Left forelimb (tissue), 1 donor: ENCODE data around the gene PITHD1.
A peak's percentile ranks its signal among the peaks of the same experiment; 100 is the strongest.
"Not testable (repeated sequence)": the region's sequence is repeated elsewhere in the genome, so short reads cannot be mapped to it uniquely, and the experiment has no call there.

Experiments
- DNase-seq: peaks from one replicate; pipeline ENCODE4 v3.0.0-alpha.2; 2018; ENCODE audit warnings: low spot score

PITHD1 gene

GRCh38 chr1:23799255-23799569, 21.0 kb downstream of the PITHD1 start:
- DNase-seq, result no peak

- no peak for DNase-seq
Observed at GRCh38 chr1:23799570-23800399, 21.6 kb downstream of the PITHD1 start.

DNA sequence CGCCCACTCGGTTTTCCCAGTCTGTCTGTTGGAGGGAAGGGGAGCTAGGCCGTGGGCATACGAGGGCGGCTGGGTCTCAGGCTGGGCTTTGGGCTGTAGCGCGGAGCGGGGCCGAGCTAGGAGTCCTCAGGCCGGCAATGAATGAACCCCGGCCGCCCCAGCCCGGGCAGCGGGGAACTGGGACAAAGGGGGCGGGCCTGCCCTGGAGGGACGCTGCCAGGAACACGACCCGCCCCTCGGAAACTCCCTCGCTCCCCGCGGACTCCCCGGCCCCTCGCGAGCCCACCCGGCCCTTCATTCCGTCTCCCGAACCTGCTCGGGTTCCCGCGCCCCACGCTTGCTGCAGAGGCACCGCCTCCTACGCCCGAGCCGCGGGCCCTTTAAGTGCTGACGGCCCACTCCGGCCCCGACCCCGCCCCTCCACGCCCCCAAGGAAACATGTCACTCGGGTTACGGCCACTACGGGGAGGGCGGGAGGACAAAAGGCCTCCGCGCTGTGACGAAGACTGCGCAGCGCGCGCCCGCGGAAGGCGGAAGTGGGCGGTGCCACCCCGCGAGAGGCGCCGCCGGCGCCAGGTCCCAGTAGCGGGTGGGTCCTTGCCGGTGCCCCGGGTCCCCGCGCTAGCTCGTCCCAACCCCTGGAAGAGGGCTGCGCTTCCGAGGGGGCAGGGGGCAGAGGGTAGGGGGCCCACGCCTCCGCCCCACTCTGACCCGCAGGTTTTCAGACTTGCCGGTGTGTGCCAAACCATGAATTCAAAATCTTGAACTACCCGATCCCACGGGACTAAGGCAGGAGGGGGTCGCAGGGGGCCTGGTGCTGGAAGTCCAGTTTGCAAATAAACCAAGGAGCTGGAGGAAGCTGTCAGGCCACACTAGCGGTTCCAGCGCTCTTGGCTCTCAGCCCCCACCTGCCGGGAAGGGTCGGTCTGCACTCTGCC, 22.5 kb downstream of the PITHD1 start, which contains the start of gene GALE:
Gene GALE (minus strand): TSS at position 355 of the 938 bp plus-strand sequence. CDS start 1,747 bp downstream, outside the sequence.
- peak; percentile 98 for DNase-seq

DNA sequence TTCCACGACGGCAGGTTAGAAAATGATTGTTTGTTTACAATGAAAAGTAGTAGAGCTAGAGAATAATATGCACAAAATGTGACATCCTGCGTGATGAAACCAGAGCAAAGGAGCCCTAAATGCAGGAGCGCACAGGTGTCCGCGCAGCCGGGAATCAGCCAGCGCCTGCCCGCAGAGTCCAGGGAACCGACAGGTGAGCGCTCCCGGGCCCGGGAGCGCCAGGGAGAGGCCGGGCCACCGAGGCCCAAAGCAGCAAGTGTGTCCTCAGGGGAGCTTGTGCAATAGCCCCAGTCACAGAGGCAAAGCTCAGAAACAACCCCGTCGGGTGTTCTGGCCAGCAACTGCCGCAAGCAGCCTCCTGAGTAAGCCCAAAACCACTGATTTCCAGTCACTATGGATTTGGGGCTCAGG, 23.1 kb downstream of the PITHD1 start:
- no peak for DNase-seq

DNA sequence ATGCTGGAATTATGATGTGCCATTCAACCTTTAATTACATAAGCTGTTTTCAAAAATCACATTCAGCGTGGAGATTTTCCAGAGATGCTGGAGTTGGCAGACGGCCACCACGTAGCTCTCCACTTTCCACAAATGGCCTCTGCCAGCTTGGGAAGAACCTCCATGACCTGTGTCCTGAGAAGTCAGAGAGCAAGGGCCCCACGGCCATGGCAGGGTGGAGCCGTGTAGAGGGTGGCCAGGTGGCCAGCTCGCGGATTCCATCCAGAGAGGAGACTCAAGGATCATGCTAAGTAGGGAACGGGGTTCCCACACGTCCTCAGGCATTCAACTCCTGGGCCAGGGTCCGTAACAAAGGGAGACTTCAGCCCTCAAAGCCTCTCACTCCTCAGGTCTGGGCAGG, 23.7 kb downstream of the PITHD1 start:
- DNase-seq, result no peak

DNA sequence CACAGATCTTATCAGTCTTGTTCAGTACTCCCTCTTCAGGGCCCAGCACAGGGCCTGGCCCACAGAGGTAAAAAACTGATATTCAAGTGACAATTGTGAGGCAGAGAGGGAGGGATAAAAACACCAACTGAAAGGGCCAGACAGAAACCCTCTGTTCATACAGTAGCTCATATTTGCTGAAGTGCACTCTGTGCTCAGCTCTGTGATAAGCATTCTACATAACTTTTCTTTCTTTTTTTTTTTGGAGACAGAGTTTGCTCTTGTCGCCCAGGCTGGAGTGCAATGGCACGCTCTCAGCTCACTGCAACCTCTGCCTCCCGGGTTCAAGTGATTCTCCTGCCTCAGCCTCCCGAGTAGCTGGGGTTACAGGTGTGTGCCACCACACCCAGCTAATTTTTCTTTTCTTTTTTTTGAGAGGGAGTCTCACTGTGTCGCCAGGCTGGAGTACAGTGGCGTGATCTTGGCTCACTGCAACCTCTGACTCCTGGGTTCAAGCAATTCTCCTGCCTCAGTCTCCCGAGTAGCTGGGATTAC, 24.7 kb downstream of the PITHD1 start:
- DNase-seq, result not testable (repeated sequence)

- DNase-seq, result no peak
Observed at GRCh38 chr1:23803674-23804073, 25.5 kb downstream of the PITHD1 start.

- DNase-seq, result no peak
Observed at GRCh38 chr1:23804183-23804835, 26.1 kb downstream of the PITHD1 start.

DNA sequence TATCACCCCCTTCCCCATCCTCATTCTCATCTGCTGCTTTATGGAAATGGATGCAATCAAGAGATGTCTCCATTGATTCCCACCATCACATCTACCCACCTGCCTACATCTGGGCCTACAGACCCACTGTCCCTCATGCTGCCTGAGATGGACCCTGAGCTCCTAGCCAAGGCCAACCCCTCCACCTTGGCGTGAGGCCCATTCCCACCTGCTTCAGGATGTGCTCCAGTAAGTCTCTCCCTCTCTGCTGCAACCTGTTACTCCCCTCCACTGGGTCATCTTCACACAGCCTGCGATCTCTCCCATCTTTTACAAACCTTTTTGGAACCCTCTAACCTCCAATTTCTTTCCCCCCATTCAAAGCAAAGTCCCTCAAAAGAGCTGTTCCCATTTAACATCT, 26.8 kb downstream of the PITHD1 start:
- no peak for DNase-seq

DNA sequence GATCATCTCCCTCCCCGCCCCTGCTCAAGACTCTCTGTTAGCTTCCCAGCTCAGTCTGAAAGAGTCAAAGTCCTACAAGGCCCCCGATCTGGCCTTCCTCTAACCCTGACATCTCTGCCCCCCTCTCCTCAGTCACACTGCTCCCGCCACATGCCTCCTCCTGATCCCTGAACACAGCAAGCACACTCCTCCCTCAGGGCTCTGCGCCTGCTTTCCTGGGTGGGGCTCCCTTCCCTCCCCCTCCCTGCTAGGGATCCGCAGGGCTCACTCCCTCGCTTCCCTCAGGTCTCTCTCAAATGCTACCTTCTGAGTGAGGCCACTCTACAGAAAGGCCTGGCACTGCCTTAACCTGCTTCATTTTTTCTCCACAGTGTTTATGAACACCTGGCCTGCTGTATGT, 28.1 kb downstream of the PITHD1 start:
- no peak for DNase-seq

GRCh38 chr1:23807453-23807852, 29.2 kb downstream of the PITHD1 start:
- no peak for DNase-seq

GRCh38 chr1:23809751-23810171, 31.5 kb downstream of the PITHD1 start:
- DNase-seq, result no peak

GRCh38 chr1:23810818-23811540, 32.8 kb downstream of the PITHD1 start:
- DNase-seq, result no peak

DNA sequence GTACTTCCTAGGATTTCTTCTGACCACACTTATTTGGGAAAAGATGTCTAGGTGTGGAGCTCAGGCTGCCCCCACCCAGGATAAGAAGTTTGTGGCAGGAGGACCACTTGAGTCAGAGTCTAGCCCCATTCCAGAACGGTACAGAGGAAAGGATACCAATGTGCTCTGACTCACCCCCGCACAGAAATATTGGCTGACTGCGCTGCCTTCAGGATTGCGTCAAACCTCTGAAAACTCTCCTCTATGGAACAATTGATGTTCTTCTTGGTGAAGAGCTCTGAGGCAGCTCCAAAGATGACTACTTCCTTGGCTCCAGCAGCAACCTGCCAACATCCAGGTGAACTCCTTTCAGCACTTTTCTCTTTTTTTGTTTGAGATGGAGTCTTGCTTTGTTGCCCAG, 35.8 kb downstream of the PITHD1 start:
- no peak for DNase-seq

GRCh38 chr1:23816361-23816760, 38.1 kb downstream of the PITHD1 start:
- no peak for DNase-seq

- no peak for DNase-seq
Observed at GRCh38 chr1:23816906-23817305, 38.7 kb downstream of the PITHD1 start.

DNA sequence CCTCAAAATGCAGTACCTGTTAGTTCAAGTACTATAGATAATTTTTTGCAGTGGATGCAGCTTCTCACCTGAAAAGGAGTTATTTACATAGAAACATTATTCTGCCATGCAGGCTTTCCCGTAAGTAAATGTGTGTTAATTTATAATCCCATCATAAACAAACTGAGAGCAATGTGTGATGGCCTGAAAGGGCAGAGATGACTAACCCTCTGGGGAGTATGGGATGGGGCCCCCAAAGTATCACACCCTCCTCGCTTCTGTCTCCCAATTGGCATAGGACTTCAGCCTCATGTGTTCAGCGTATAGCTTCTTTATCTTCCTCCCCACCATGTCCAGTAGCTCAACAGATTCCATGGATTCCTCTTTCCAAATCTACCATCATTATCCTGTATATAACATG, 39.4 kb downstream of the PITHD1 start:
- no peak for DNase-seq

DNA sequence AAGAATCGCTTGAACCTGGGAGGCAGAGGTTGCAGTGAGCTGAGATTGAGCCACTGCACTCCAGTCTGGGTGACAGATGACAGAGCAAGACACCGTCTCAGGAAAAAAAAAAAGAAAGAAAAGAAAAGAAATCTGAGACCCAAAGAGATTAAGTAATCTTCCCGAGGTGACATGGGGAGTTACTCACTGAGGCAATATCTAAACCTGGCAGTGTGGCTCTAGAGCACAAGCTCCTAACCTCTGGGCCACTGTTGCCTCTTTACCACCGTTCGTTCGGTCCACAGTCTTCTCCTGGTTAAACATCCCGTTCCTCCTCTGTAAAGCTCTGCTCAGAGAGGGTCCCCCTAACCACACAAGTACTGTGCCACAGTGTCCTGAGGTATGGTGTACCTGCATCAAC, 45.5 kb downstream of the PITHD1 start:
- DNase-seq, result no peak

DNA sequence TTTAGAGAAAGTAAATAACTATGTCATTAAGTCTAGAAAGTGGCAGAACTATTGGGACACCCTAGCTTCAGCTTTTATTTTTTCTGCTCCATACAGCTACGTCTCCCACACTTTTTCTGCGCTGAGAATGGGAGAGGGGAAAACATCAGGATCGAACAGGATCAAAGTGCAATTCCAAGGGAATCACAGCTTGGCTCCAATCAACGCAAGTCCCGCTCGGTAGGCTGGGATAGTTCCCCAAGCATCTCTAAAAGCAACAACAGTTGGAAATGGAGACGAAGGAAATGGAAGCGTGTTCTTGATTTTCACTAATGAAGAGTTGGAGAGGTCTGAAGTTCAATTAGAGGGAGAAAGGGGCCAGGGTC, 46.5 kb downstream of the PITHD1 start:
- DNase-seq, result no peak

- peak; percentile 96 for DNase-seq
Observed at GRCh38 chr1:23825076-23825761, 47.0 kb downstream of the PITHD1 start, which contains the start of gene HMGCL. Gene HMGCL (minus strand): TSS chr1:23825429. CDS start chr1:23825415, 14 bp downstream.
